GM19463 (cell line): ENCODE data around the gene UNC119B.

Experiments used
- ATAC-seq: cut with Tn5 transposase; IDR thresholded peaks from one replicate; pipeline ENCODE4 v1.9.1; 2021; ENCODE audit warnings: mild to moderate bottlenecking, moderate library complexity; ENCODE audit not compliant: unreplicated experiment

The UNC119B gene

GRCh38 chr12:120761519-120761934, 51.3 kb downstream of the UNC119B start:
- ATAC-seq: no peak

- no peak for ATAC-seq
Measured at GRCh38 chr12:120762086-120762485, 51.8 kb downstream of the UNC119B start.

- no peak for ATAC-seq
Measured at GRCh38 chr12:120763250-120763649, 53.0 kb downstream of the UNC119B start.

GRCh38 chr12:120764816-120765215, 54.6 kb downstream of the UNC119B start:
- no peak for ATAC-seq

- ATAC-seq: no peak
Measured at GRCh38 chr12:120766566-120766965, 56.3 kb downstream of the UNC119B start.

- no peak for ATAC-seq
Measured at GRCh38 chr12:120767071-120768024, 57.1 kb downstream of the UNC119B start.

- ATAC-seq: no peak
Measured at GRCh38 chr12:120771097-120771496, 60.8 kb downstream of the UNC119B start.
